CD14-positive monocyte (primary cell): ENCODE results near the gene UGT1A10. TPM values are rescaled to one million over a fixed set of nuclear protein-coding genes. Genes with fewer than 3 reads are reported as not detected.
"Not testable (repeated sequence)": the region's sequence is repeated elsewhere in the genome, so short reads cannot be mapped to it uniquely, and the experiment has no call there.

Experiments
- DNase-seq, 3 donors: peaks; one replicate each; pipeline ENCODE4 v3.0.0-alpha.2; 2011 to 2022
- H2AFZ ChIP-seq: 2 replicates; pipeline ENCODE4 v1.6.0; 2012; ENCODE audit warnings: mild to moderate bottlenecking, low read depth, low read length, inconsistent platforms; ENCODE audit not compliant: insufficient read depth, poor library complexity, severe bottlenecking
- H3K27ac ChIP-seq, 2 donors: 1 replicate in 1 of 2; 2 replicates in 1 of 2; pipeline ENCODE4 v1.5.1; 2012 to 2013; ENCODE audit warnings: low read length in 2 of 2, control low read depth in 1 of 2, inconsistent platforms in 1 of 2, low read depth in 1 of 2, mild to moderate bottlenecking in 1 of 2
- H3K27me3 ChIP-seq, 2 donors: one replicate each; pipeline versions ENCODE4 v1.6.0 to v1.6.1; 2011 to 2013; ENCODE audit warnings: low read length in 2 of 2; ENCODE audit not compliant: control insufficient read depth in 2 of 2, insufficient read depth in 2 of 2
- H3K36me3 ChIP-seq, 2 donors: replicated peaks in 1 of 2; 1 replicate in 1 of 2; 2 replicates in 1 of 2; pipeline versions ENCODE4 v1.5.1 to v1.6.1; 2012 to 2013; ENCODE audit warnings: low read length in 2 of 2, control low read depth in 1 of 2, inconsistent platforms in 1 of 2, mild to moderate bottlenecking in 1 of 2; ENCODE audit not compliant: insufficient read depth in 2 of 2, control insufficient read depth in 1 of 2
- H3K4me1 ChIP-seq, 2 donors: 1 replicate in 1 of 2; 2 replicates in 1 of 2; pipeline versions ENCODE4 v1.5.1 to v1.6.1; 2012 to 2013; ENCODE audit warnings: low read length in 2 of 2, control low read depth in 1 of 2, inconsistent platforms in 1 of 2, mild to moderate bottlenecking in 1 of 2, moderate library complexity in 1 of 2; ENCODE audit not compliant: insufficient read depth in 2 of 2, control insufficient read depth in 1 of 2
- H3K4me2 ChIP-seq: replicated peaks from 2 replicates; pipeline ENCODE3; 2012; ENCODE audit warnings: low read length, moderate library complexity, mild to moderate bottlenecking; ENCODE audit not compliant: poor library complexity, severe bottlenecking; ENCODE audit errors: extremely low read depth
- H3K4me3 ChIP-seq, 3 experiments: fragments of 200-600 bp in 1 of 3; sonication (generic) in 1 of 3; replicated peaks in 1 of 3; 1 replicate in 2 of 3; 2 replicates in 1 of 3; pipeline ENCODE4 v1.5.1; 2011 to 2013; ENCODE audit warnings: low read length in 3 of 3, mild to moderate bottlenecking in 3 of 3, control low read depth in 2 of 3, low read depth in 2 of 3, inconsistent platforms in 1 of 3, moderate library complexity in 1 of 3
- H3K79me2 ChIP-seq: 2 replicates; pipeline ENCODE4 v1.6.0; 2012; ENCODE audit warnings: mild to moderate bottlenecking, control low read depth, inconsistent platforms, low read length, moderate library complexity; ENCODE audit not compliant: insufficient read depth
- H3K9ac ChIP-seq: 2 replicates; pipeline ENCODE4 v1.6.0; 2017; ENCODE audit warnings: low read length, mild to moderate bottlenecking; ENCODE audit not compliant: insufficient read depth, poor library complexity, severe bottlenecking
- H3K9me3 ChIP-seq, 2 donors: replicated peaks in 1 of 2; 1 replicate in 1 of 2; 2 replicates in 1 of 2; pipeline versions ENCODE4 v1.5.1 to v1.6.1; 2012 to 2013; ENCODE audit warnings: low read length in 2 of 2, control low read depth in 1 of 2; ENCODE audit not compliant: control insufficient read depth in 1 of 2, insufficient read depth in 1 of 2
- H4K20me1 ChIP-seq: 2 replicates; pipeline ENCODE4 v1.6.0; 2012; ENCODE audit warnings: mild to moderate bottlenecking, low read length, control low read depth, moderate library complexity; ENCODE audit not compliant: insufficient read depth
- H3K27ac Mint-ChIP-seq, 7 donors: one replicate each; pipeline ENCODE4 v1.8.0; 2020; ENCODE audit warnings: mild to moderate bottlenecking in 7 of 7, mixed read lengths in 7 of 7, moderate library complexity in 6 of 7, inconsistent platforms in 2 of 7
- H3K27me3 Mint-ChIP-seq, 3 donors: one replicate each; pipeline ENCODE4 v1.8.0; 2021 to 2022; ENCODE audit warnings: low read depth in 3 of 3, mild to moderate bottlenecking in 3 of 3, mixed read lengths in 3 of 3, moderate library complexity in 3 of 3, inconsistent platforms in 1 of 3
- H3K36me3 Mint-ChIP-seq, 2 donors: one replicate each; pipeline ENCODE4 v1.8.0; 2020; ENCODE audit warnings: mixed read lengths in 2 of 2, inconsistent platforms in 1 of 2, mild to moderate bottlenecking in 1 of 2
- H3K4me1 Mint-ChIP-seq: one replicate; pipeline ENCODE4 v1.8.0; 2020; ENCODE audit warnings: mild to moderate bottlenecking, mixed read lengths
- H3K4me3 Mint-ChIP-seq, 2 donors: one replicate each; pipeline ENCODE4 v1.8.0; 2020; ENCODE audit warnings: mild to moderate bottlenecking in 2 of 2, mixed read lengths in 2 of 2, moderate library complexity in 1 of 2
- H3K9me3 Mint-ChIP-seq, 7 donors: one replicate each; pipeline ENCODE4 v1.8.0; 2020 to 2022; ENCODE audit warnings: mixed read lengths in 7 of 7, mild to moderate bottlenecking in 6 of 7, moderate library complexity in 6 of 7, inconsistent platforms in 2 of 7
- CTCF ChIP-seq: fragments of 200-600 bp; IDR thresholded peaks from one replicate; pipeline ENCODE4 v1.8.0; 2022; ENCODE audit warnings: antibody characterized with exemption, mild to moderate bottlenecking
- WGBS: methylation state at CpG from one replicate; pipeline ENCODE4 v1.1.5; 2013; ENCODE audit warnings: missing lambda C conversion rate; ENCODE audit not compliant: insufficient coverage; 5-methylcytosine and 5-hydroxymethylcytosine counted together
- intact Hi-C, 2 donors: fragments of 100-400 bp; cut with micrococcal nuclease; formaldehyde crosslinking; loops; one replicate each; pipeline versions ENCODE4 v1.15.0 to v1.15.1; 2023
- polyA plus RNA-seq, 3 donors: library from polyadenylated mRNA; depleted of rRNA in 1 of 3; unstranded in 2 of 3; stranded (reverse) in 1 of 3; fragments of 300-500 nt in 2 of 3; fragments of >200 nt in 1 of 3; fragmentation: Illumina TruSeq in 2 of 3; gene quantifications; 1 replicate in 2 of 3; 2 replicates in 1 of 3; pipeline ENCODE4 v1.2.3, GENCODE V29; 2012 to 2021

UGT1A10 gene
- polyA plus RNA-seq, 3 donors = not detected

- WGBS = 100% methylated on average over 2 of the region's 4 CpGs
- H3K36me3 Mint-ChIP-seq = no peaks in the 10 kb centered on the region
- no peak overlapping the region for H3K27ac Mint-ChIP-seq
- no peaks in the 10 kb centered on the region for H3K36me3 ChIP-seq
- H4K20me1 ChIP-seq = no peaks in the 10 kb centered on the region
- no peak overlapping the region for H3K4me2 ChIP-seq
- no peak overlapping the region for H3K4me3 ChIP-seq
- H3K4me3 Mint-ChIP-seq = no peak overlapping the region
- no peak overlapping the region for H3K9ac ChIP-seq
- H3K4me1 Mint-ChIP-seq = no peaks in the 10 kb centered on the region
- no peaks in the 10 kb centered on the region for H3K4me1 ChIP-seq
- peaks cover 0 to 9% (median 3%) of the 10 kb centered on the region in 3 donors for H3K27me3 Mint-ChIP-seq
- intact Hi-C loops = no loop called here
- DNase-seq = no peak
- no peak overlapping the region for H2AFZ ChIP-seq
- no peak for TF ChIP-seq CTCF
- H3K27me3 ChIP-seq = no peaks in the 10 kb centered on the region
- peaks cover 10 to 34% (median 21%) of the 10 kb centered on the region in 7 donors for H3K9me3 Mint-ChIP-seq
- no peak overlapping the region for H3K27ac ChIP-seq
- peaks cover 0 to 8% of the 10 kb centered on the region in 2 donors for H3K9me3 ChIP-seq
- H3K79me2 ChIP-seq = no peaks in the 10 kb centered on the region
Measured at GRCh38 chr2:233611284-233611683, 25.0 kb upstream of the UGT1A10 start.

- H3K4me1 Mint-ChIP-seq, H3K4me1 ChIP-seq, H3K36me3 Mint-ChIP-seq, H3K4me3 Mint-ChIP-seq, H3K27me3 Mint-ChIP-seq, DNase-seq, H3K79me2 ChIP-seq, H3K4me2 ChIP-seq, H3K9me3 ChIP-seq, H3K9ac ChIP-seq, H4K20me1 ChIP-seq, H3K27ac ChIP-seq, H2AFZ ChIP-seq, H3K36me3 ChIP-seq, H3K4me3 ChIP-seq, intact Hi-C loops, H3K27me3 ChIP-seq, H3K27ac Mint-ChIP-seq: not testable (repeated sequence)
- peaks cover 6 to 29% (median 9%) of the 10 kb centered on the region in 7 donors for H3K9me3 Mint-ChIP-seq
- WGBS = 88% methylated on average over 3 of the region's 5 CpGs
Measured at GRCh38 chr2:233617476-233617875, 18.8 kb upstream of the UGT1A10 start, which contains the start of gene UGT1A8. Gene UGT1A8 (plus strand): TSS chr2:233617633. CDS start chr2:233617708, 75 bp downstream.
